ENCODE measurements around the gene LMOD1. TPM values are rescaled to one million over a fixed set of nuclear protein-coding genes. Genes with fewer than 3 reads are reported as not detected.

The LMOD1 gene
- total and polyA plus RNA-seq, 2 donors (not counting 3 experiments of a cell fraction or from before 2014, with no cell fraction given): 0.19 to 0.33 TPM

- FAIRE-seq (no peak), DNase-seq (ENCODE audit: low read depth, low spot score) (no peak)
- POLR2A ChIA-PET: interaction anchor here (0.6 to 1.8 kb wide), 4 partner anchors 9 to 78 kb away, joined by 3 to 6 read pairs (median 4); no protein-coding TSS in a partner anchor
- no peak overlapping the region for H3K4me3 ChIP-seq (replicated peaks in 1 of 3; ENCODE audit: insufficient read depth in 1 of 3, low read depth in 1 of 3, low read length in 3 of 3)
- no peak for TF ChIP-seq FOS (IDR thresholded peaks at IDR 0.05; ENCODE audit: borderline replicate concordance, insufficient read depth, low read length)
- no peak overlapping the region for H3K4me2 ChIP-seq (ENCODE audit: insufficient read depth, low read length)
- H3K27ac ChIP-seq (ENCODE audit: insufficient read depth, low read depth, low read length): no peak overlapping the region
- H3K79me2 ChIP-seq (ENCODE audit: control insufficient read depth, insufficient read depth, low read length): no peaks in the 10 kb centered on the region
- peaks cover 4% of the 10 kb centered on the region for H3K4me1 ChIP-seq (ENCODE audit: control insufficient read depth, extremely low read depth, insufficient read depth, low read length)
- no peaks in the 10 kb centered on the region for H3K9me3 ChIP-seq (replicated peaks; ENCODE audit: control insufficient read depth, insufficient read depth, low read length)
- dilution Hi-C loops (cut with MboI; ENCODE audit: extremely low pct_ligation_motif_present, low sequenced_read_pairs): no loop called here
- H3K9me1 ChIP-seq (replicated peaks; ENCODE audit: control insufficient read depth, extremely low read depth, insufficient read depth, low read length): no peaks in the 10 kb centered on the region
- no peak overlapping the region for H3K9ac ChIP-seq (replicated peaks; ENCODE audit: extremely low read depth, insufficient read depth, low read length)
- no peaks in the 10 kb centered on the region for H3K36me3 ChIP-seq (ENCODE audit: control insufficient read depth in 2 of 2, extremely low read depth in 1 of 2, insufficient read depth in 2 of 2, low read length in 2 of 2)
- H4K20me1 ChIP-seq (replicated peaks; ENCODE audit: control insufficient read depth, extremely low read depth, insufficient read depth, low read length): no peaks in the 10 kb centered on the region
- BruUV-seq (replicated peaks): no TSS peak
- CTCF ChIA-PET: interaction anchor here (0.6 to 10.8 kb wide), 34 partner anchors 9 to 240 kb away, joined by 3 to 577 read pairs (median 6); partner anchors contain the start of genes IPO9, LMOD1, RNPEP and TIMM17A
- H2AFZ ChIP-seq (ENCODE audit: low read depth, low read length): no peak overlapping the region
- intact Hi-C loops (cut with micrococcal nuclease): no loop called here
- no peaks in the 10 kb centered on the region for H3K27me3 ChIP-seq (ENCODE audit: control insufficient read depth in 2 of 2, insufficient read depth in 2 of 2, low read length in 2 of 2)
Observed at GRCh38 chr1:201895120-201895665, 51.2 kb downstream of the LMOD1 start.

- Histone ChIP-seq H3K79me2 (ENCODE audit: control insufficient read depth, insufficient read depth, low read length) (no peaks in the 10 kb centered on the region), H3K4me3 (replicated peaks in 1 of 3; ENCODE audit: insufficient read depth in 1 of 3, low read depth in 1 of 3, low read length in 3 of 3) (no peak overlapping the region), H4K20me1 (replicated peaks; ENCODE audit: control insufficient read depth, extremely low read depth, insufficient read depth, low read length) (no peaks in the 10 kb centered on the region), H3K4me1 (ENCODE audit: control insufficient read depth, extremely low read depth, insufficient read depth, low read length) (peaks cover 6% of the 10 kb centered on the region), H3K9me1 (replicated peaks; ENCODE audit: control insufficient read depth, extremely low read depth, insufficient read depth, low read length) (no peaks in the 10 kb centered on the region), H3K4me2 (ENCODE audit: insufficient read depth, low read length) (no peak overlapping the region), H3K9ac (replicated peaks; ENCODE audit: extremely low read depth, insufficient read depth, low read length) (no peak overlapping the region), H3K27me3 (ENCODE audit: control insufficient read depth in 2 of 2, insufficient read depth in 2 of 2, low read length in 2 of 2) (no peaks in the 10 kb centered on the region), H3K36me3 (ENCODE audit: control insufficient read depth in 2 of 2, extremely low read depth in 1 of 2, insufficient read depth in 2 of 2, low read length in 2 of 2) (no peaks in the 10 kb centered on the region), H3K9me3 (replicated peaks; ENCODE audit: control insufficient read depth, insufficient read depth, low read length) (no peaks in the 10 kb centered on the region), H2AFZ (ENCODE audit: low read depth, low read length) (no peak overlapping the region), H3K27ac (ENCODE audit: insufficient read depth, low read depth, low read length) (no peak overlapping the region)
- no TSS peak for BruUV-seq (replicated peaks)
- intact Hi-C loops (cut with micrococcal nuclease) (no loop called here), dilution Hi-C loops (cut with MboI; ENCODE audit: extremely low pct_ligation_motif_present, low sequenced_read_pairs) (no loop called here)
- no peak for FAIRE-seq
- POLR2A ChIA-PET: interaction anchor here (0.6 to 1.2 kb wide), 2 partner anchors 10 to 90 kb away, joined by 4 read pairs; no protein-coding TSS in a partner anchor
- DNase-seq (ENCODE audit: low read depth, low spot score): no peak
- TF ChIP-seq FOS (IDR thresholded peaks at IDR 0.05; ENCODE audit: borderline replicate concordance, insufficient read depth, low read length): no peak
- no peak for TF ChIP-seq JUN (IDR thresholded peaks at IDR 0.05; ENCODE audit: borderline replicate concordance, insufficient read depth, insufficient read length, low read depth)
- TF ChIP-seq, protein P1, sequence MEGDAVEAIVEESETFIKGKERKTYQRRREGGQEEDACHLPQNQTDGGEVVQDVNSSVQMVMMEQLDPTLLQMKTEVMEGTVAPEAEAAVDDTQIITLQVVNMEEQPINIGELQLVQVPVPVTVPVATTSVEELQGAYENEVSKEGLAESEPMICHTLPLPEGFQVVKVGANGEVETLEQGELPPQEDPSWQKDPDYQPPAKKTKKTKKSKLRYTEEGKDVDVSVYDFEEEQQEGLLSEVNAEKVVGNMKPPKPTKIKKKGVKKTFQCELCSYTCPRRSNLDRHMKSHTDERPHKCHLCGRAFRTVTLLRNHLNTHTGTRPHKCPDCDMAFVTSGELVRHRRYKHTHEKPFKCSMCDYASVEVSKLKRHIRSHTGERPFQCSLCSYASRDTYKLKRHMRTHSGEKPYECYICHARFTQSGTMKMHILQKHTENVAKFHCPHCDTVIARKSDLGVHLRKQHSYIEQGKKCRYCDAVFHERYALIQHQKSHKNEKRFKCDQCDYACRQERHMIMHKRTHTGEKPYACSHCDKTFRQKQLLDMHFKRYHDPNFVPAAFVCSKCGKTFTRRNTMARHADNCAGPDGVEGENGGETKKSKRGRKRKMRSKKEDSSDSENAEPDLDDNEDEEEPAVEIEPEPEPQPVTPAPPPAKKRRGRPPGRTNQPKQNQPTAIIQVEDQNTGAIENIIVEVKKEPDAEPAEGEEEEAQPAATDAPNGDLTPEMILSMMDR (IDR thresholded peaks at IDR 0.05; ENCODE audit: extremely low read depth in 1 of 2, insufficient read depth in 1 of 2, low read depth in 1 of 2, low read length in 2 of 2): no peak
- no peak for TF ChIP-seq POLR2A (IDR thresholded peaks at IDR 0.05; ENCODE audit: low read depth, low read length)
- TF ChIP-seq, protein P2, sequence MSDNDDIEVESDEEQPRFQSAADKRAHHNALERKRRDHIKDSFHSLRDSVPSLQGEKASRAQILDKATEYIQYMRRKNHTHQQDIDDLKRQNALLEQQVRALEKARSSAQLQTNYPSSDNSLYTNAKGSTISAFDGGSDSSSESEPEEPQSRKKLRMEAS (IDR thresholded peaks at IDR 0.05; ENCODE audit: insufficient read depth, insufficient read length): no peak
- no peak for TF ChIP-seq GATA2 (IDR thresholded peaks at IDR 0.05; ENCODE audit: insufficient read depth, insufficient read length, low read depth, low read length)
- no peak for TF ChIP-seq MYC (IDR thresholded peaks at IDR 0.05; ENCODE audit: low read depth, low read length)
- TF ChIP-seq EZH2 (IDR thresholded peaks at IDR 0.05; ENCODE audit: borderline replicate concordance, low read depth, low read length, severe bottlenecking): no peak
- no peak for TF ChIP-seq POLR2AphosphoS5 (IDR thresholded peaks at IDR 0.05; ENCODE audit: insufficient read depth, low read depth, low read length)
- CTCF ChIA-PET: interaction anchor here (0.8 to 10.8 kb wide), 14 partner anchors 8 to 224 kb away, joined by 3 to 577 read pairs (median 22); partner anchors contain the start of genes LMOD1, RNPEP and TIMM17A
Observed at GRCh38 chr1:201894343-201895119, 51.8 kb downstream of the LMOD1 start.

All from endothelial cell of umbilical vein (primary cell).